Measurements from ENCODE around the gene RNLS. TPM values are rescaled to one million over a fixed set of nuclear protein-coding genes. Genes with fewer than 3 reads are reported as not detected.
A peak's percentile ranks its signal among the peaks of the same experiment; 100 is the strongest.

Gene RNLS
- total and polyA plus RNA-seq, 2 of the 4 experiments (the other 2 are of a cell fraction) = 4.5 to 7.0 TPM

GRCh38 chr10:88467835-88468485 lies 115.2 kb downstream of the RNLS start:
- Histone ChIP-seq H3K36me3 (ENCODE audit: control insufficient read depth, insufficient read depth, low read length) (no peaks in the 10 kb centered on the region), H4K5ac (ENCODE audit: low read depth, low read length) (no peak overlapping the region), H3K56ac (ENCODE audit: extremely low read depth, insufficient read depth, low read length) (no peak overlapping the region), H2BK20ac (ENCODE audit: low read depth, low read length) (no peak overlapping the region), H3K27me3 (ENCODE audit: control insufficient read depth, insufficient read depth, low read length) (peaks cover 2% of the 10 kb centered on the region; the same call in 1 of the 2 replicates), H2BK15ac (ENCODE audit: low read depth, low read length) (no peak overlapping the region), H3K9ac (ENCODE audit: low read depth, low read length) (no peak overlapping the region), H2AFZ (replicated peaks; ENCODE audit: low read length, poor library complexity) (no peak overlapping the region), H4K8ac (ENCODE audit: low read depth in 2 of 2, low read length in 2 of 2) (no peak overlapping the region), H2AK9ac (replicated peaks; ENCODE audit: low read depth, low read length, poor library complexity) (no peak overlapping the region), H2BK120ac (ENCODE audit: low read depth, low read length) (no peak overlapping the region), H4K91ac (ENCODE audit: insufficient read depth, low read depth, low read length) (no peak overlapping the region), H2AK5ac (ENCODE audit: low read depth, low read length) (no peak overlapping the region), H3K79me1 (ENCODE audit: low read depth in 1 of 2, low read length in 2 of 2) (no peaks in the 10 kb centered on the region), H4K20me1 (ENCODE audit: insufficient read depth, low read length) (no peaks in the 10 kb centered on the region), H3K27ac (ENCODE audit: insufficient read depth, low read length) (no peak overlapping the region), H3K4me2 (ENCODE audit: low read depth, low read length) (no peak overlapping the region), H3K4ac (ENCODE audit: low read depth, low read length) (no peak overlapping the region), H3K14ac (replicated peaks; ENCODE audit: low read depth, low read length) (no peak overlapping the region), H3K23ac (ENCODE audit: low read depth, low read length) (no peak overlapping the region), H3K18ac (ENCODE audit: low read depth, low read length) (no peak overlapping the region), H3K4me3 (ENCODE audit: insufficient read depth, low read depth, low read length) (no peak overlapping the region), H3K9me3 (ENCODE audit: control insufficient read depth, insufficient read depth, low read length) (no peaks in the 10 kb centered on the region), H2BK5ac (ENCODE audit: low read depth, low read length, poor library complexity, severe bottlenecking) (no peak overlapping the region), H3K9me1 (ENCODE audit: insufficient read depth, low read length) (no peaks in the 10 kb centered on the region), H3K4me1 (ENCODE audit: control insufficient read depth, insufficient read depth, low read length) (peaks cover 1% of the 10 kb centered on the region; the same call in 1 of the 2 replicates)
- intact Hi-C loops (cut with micrococcal nuclease) (no loop called here), in situ Hi-C loops (cut with MboI; ENCODE audit: low sequenced_read_pairs) (no loop called here), dilution Hi-C loops (cut with HindIII; ENCODE audit: low sequenced_read_pairs, unreplicated experiment) (no loop called here)
- TF ChIP-seq BHLHE40 (IDR thresholded peaks at IDR 0.05; ENCODE audit: low read depth, low read length) = no peak
- no peak for TF ChIP-seq MAZ (IDR thresholded peaks at IDR 0.05; ENCODE audit: borderline replicate concordance, low read depth, low read length)
- TF ChIP-seq ELK1 (IDR thresholded peaks at IDR 0.05; ENCODE audit: borderline replicate concordance, low read depth, low read length) = no peak
- TF ChIP-seq RCOR1 (IDR thresholded peaks at IDR 0.05; ENCODE audit: insufficient replicate concordance, low read length) = no peak
- no peak for TF ChIP-seq CTCF (conservative IDR thresholded peaks at IDR 0.05; ENCODE audit: low read depth, low read length)
- no peak for TF ChIP-seq CHD1 (IDR thresholded peaks at IDR 0.05; ENCODE audit: low read depth, low read length)
- no peak for TF ChIP-seq MAFK (IDR thresholded peaks at IDR 0.05; ENCODE audit: low read depth, low read length)
- TF ChIP-seq RFX5 (IDR thresholded peaks at IDR 0.05; ENCODE audit: low read depth, low read length) = no peak
- TF ChIP-seq USF2 (IDR thresholded peaks at IDR 0.05; ENCODE audit: low read depth, low read length) = no peak
- TF ChIP-seq NFE2L2 (IDR thresholded peaks at IDR 0.05; ENCODE audit: low read depth, low read length) = no peak
- TF ChIP-seq FOS (IDR thresholded peaks at IDR 0.05; ENCODE audit: low read depth, low read length) = no peak
- no peak for TF ChIP-seq CEBPB (IDR thresholded peaks at IDR 0.05; ENCODE audit: low read depth, low read length)
- TF ChIP-seq POLR2A (IDR thresholded peaks at IDR 0.05; ENCODE audit: low read depth, low read length) = no peak
- TF ChIP-seq MXI1 (IDR thresholded peaks at IDR 0.05; ENCODE audit: borderline replicate concordance, low read depth, low read length) = no peak
- no peak for TF ChIP-seq SMC3 (IDR thresholded peaks at IDR 0.05; ENCODE audit: low read depth, low read length)
- no peak for TF ChIP-seq RAD21 (IDR thresholded peaks at IDR 0.05; ENCODE audit: low read length)
- ATAC-seq (ENCODE audit: low read depth) = no peak
- no CpG with 5 or more reads among the region's 4 CpGs for WGBS, 2 experiments (ENCODE audit: extremely low coverage in 2 of 2, insufficient read length in 1 of 2)
- ChIA-PET POLR2A (ENCODE audit: unreplicated experiment) (no interaction called here), CTCF (no interaction called here)
- peak; percentile 12 for DNase-seq
- BruUV-seq (replicated peaks) = no TSS peak

All from IMR-90 (cell line).